Kidney epithelial cell (primary cell): ENCODE results near the gene MPZL2. TPM values are rescaled to one million over a fixed set of nuclear protein-coding genes. Genes with fewer than 3 reads are reported as not detected.

ENCODE experiments used
- DNase-seq: peaks from one replicate; pipeline ENCODE4 v3.0.0-alpha.2; 2010; ENCODE audit warnings: low read depth
- H3K27me3 ChIP-seq: 2 replicates; pipeline ENCODE4 v1.6.0; 2011; ENCODE audit warnings: low read length; ENCODE audit not compliant: control insufficient read depth, insufficient read depth
- H3K36me3 ChIP-seq: 2 replicates; pipeline ENCODE4 v1.5.1; 2011; ENCODE audit warnings: low read length; ENCODE audit not compliant: control insufficient read depth, insufficient read depth
- H3K4me3 ChIP-seq: 2 replicates; pipeline ENCODE4 v1.5.1; 2011; ENCODE audit warnings: low read depth, mild to moderate bottlenecking, control low read depth, low read length
- CTCF ChIP-seq: IDR thresholded peaks from 2 replicates; pipeline ENCODE4 v1.5.1; 2011; ENCODE audit warnings: mild to moderate bottlenecking, moderate library complexity, low read length, control low read depth, inconsistent platforms; ENCODE audit not compliant: insufficient read depth, poor library complexity, severe bottlenecking
- total RNA-seq: library from RNA; depleted of rRNA; stranded (reverse); fragments of >200 nt; gene quantifications from 2 replicates; pipeline ENCODE4 v1.2.3, GENCODE V29; 2015

MPZL2 gene
- total RNA-seq, 1 donor from 2014 or later, result 13.1 TPM

DNA sequence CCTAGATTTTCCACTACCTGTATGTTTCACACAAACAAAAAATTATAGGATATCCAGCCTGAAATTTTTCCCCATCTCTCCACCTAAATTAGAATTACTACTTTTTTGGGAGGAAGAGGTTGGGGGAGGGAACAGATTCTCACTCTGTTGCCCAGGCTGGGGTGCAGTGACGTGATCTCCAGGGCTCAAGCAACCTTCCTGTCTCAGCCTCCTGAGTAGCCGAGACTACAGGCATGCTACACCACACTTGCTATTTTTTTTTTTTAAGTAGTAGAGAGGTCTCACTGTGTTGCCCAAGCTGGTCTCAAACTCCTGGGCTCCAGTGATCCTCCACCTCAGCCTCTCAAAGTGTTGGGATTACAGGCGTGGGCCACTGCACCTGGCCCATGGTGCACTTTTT, 48.8 kb downstream of the MPZL2 start:
- Histone ChIP-seq H3K4me3 (no peak overlapping the region), H3K36me3 (no peaks in the 10 kb centered on the region), H3K27me3 (peaks cover 20% of the 10 kb centered on the region)
- TF ChIP-seq CTCF, result no peak
- no peak for DNase-seq

GRCh38 chr11:118214210-118214914, 49.7 kb downstream of the MPZL2 start:
- Histone ChIP-seq H3K4me3 (no peak overlapping the region), H3K27me3 (peaks cover 17% of the 10 kb centered on the region), H3K36me3 (no peaks in the 10 kb centered on the region)
- no peak for TF ChIP-seq CTCF
- DNase-seq, result no peak

DNA sequence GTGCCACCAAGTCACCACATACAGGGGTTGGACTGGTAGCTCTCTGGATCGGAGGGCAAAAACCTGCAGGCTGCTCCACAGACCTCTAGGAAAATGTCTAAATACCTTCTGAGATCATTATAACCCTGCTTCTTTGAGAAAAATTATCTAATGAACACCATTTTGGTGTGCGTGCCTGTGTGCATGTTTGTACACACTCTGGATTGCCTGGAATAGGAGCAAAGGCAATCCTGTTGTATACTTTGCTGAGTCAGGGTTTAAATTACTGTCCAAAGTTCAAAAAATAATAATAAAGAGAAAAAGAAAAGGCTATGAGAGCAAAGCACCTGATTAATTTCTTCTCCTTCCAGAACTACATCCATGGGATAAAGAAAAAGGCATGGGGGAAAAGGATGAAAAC, 50.3 kb downstream of the MPZL2 start:
- Histone ChIP-seq H3K4me3 (no peak overlapping the region), H3K27me3 (peaks cover 15% of the 10 kb centered on the region), H3K36me3 (no peaks in the 10 kb centered on the region)
- TF ChIP-seq CTCF, result no peak
- DNase-seq, result no peak

GRCh38 chr11:118213201-118213600, 50.9 kb downstream of the MPZL2 start:
- no peak for TF ChIP-seq CTCF
- Histone ChIP-seq H3K27me3 (peaks cover 17% of the 10 kb centered on the region), H3K36me3 (no peaks in the 10 kb centered on the region), H3K4me3 (no peak overlapping the region)
- DNase-seq, result no peak

GRCh38 chr11:118212781-118213191, 51.3 kb downstream of the MPZL2 start:
- Histone ChIP-seq H3K36me3 (no peaks in the 10 kb centered on the region), H3K4me3 (no peak overlapping the region), H3K27me3 (peaks cover 19% of the 10 kb centered on the region)
- TF ChIP-seq CTCF, result no peak
- no peak for DNase-seq
